Stimulated activated memory B cell treated with anti-CD40 and anti-IgM and Interleukin-4, amounts not matched to agents 10 μg/mL and 1 μg/mL and 100 μg/mL, for 72 hours (primary cell): ENCODE data around the gene CMTM1.
"Not testable (repeated sequence)": the region's sequence is repeated elsewhere in the genome, so short reads cannot be mapped to it uniquely, and the experiment has no call there.

Experiments used
- ATAC-seq: fragments of 150-1000 bp; cut with Tn5 transposase; 2 replicates; pipeline ENCODE4 v1.10.0; 2021
- H3K27ac Mint-ChIP-seq: one replicate; pipeline ENCODE4 v1.8.0; 2022; ENCODE audit warnings: mild to moderate bottlenecking, mixed read lengths
- H3K27me3 Mint-ChIP-seq: one replicate; pipeline ENCODE4 v1.8.0; 2022; ENCODE audit warnings: mixed read lengths
- H3K36me3 Mint-ChIP-seq: one replicate; pipeline ENCODE4 v1.8.0; 2022; ENCODE audit warnings: mixed read lengths
- H3K4me1 Mint-ChIP-seq: one replicate; pipeline ENCODE4 v1.8.0; 2022; ENCODE audit warnings: mixed read lengths
- H3K4me3 Mint-ChIP-seq: one replicate; pipeline ENCODE4 v1.8.0; 2022; ENCODE audit warnings: mild to moderate bottlenecking, moderate library complexity, mixed read lengths
- H3K9me3 Mint-ChIP-seq: one replicate; pipeline ENCODE4 v1.8.0; 2022; ENCODE audit warnings: mixed read lengths

CMTM1 gene

GRCh38 chr16:66605177-66605978 lies 39.1 kb downstream of the CMTM1 start:
- Mint-ChIP-seq H3K9me3 (peaks cover 9% of the 10 kb centered on the region), H3K27ac (no peak overlapping the region), H3K36me3 (peaks cover 9% of the 10 kb centered on the region), H3K27me3 (peaks cover 76% of the 10 kb centered on the region), H3K4me1 (peaks cover 38% of the 10 kb centered on the region), H3K4me3 (peak overlapping the region; percentile 27)
- peak; percentile 13 for ATAC-seq

GRCh38 chr16:66605979-66606751 lies 39.9 kb downstream of the CMTM1 start:
- Mint-ChIP-seq H3K27me3 (peaks cover 76% of the 10 kb centered on the region), H3K36me3 (peaks cover under 1% of the 10 kb centered on the region), H3K4me1 (peaks cover 38% of the 10 kb centered on the region), H3K9me3 (peaks cover 2% of the 10 kb centered on the region), H3K4me3 (peak overlapping the region; percentile 30), H3K27ac (no peak overlapping the region)
- peak; percentile 82 for ATAC-seq

- Mint-ChIP-seq H3K4me1 (peaks cover 31% of the 10 kb centered on the region), H3K4me3 (no peak overlapping the region), H3K27ac (no peak overlapping the region), H3K9me3 (no peaks in the 10 kb centered on the region), H3K36me3 (no peaks in the 10 kb centered on the region), H3K27me3 (peaks cover 60% of the 10 kb centered on the region)
- peak; percentile 42 for ATAC-seq
Observed at GRCh38 chr16:66608241-66609138, 42.3 kb downstream of the CMTM1 start.

- H3K4me3 Mint-ChIP-seq, result no peak overlapping the region
- peaks cover 54% of the 10 kb centered on the region for H3K27me3 Mint-ChIP-seq
- peaks cover 25% of the 10 kb centered on the region for H3K4me1 Mint-ChIP-seq
- ATAC-seq, result no peak
- no peak overlapping the region for H3K27ac Mint-ChIP-seq
- H3K36me3 Mint-ChIP-seq, result no peaks in the 10 kb centered on the region
- H3K9me3 Mint-ChIP-seq, result no peaks in the 10 kb centered on the region
Observed at GRCh38 chr16:66609139-66609510, 42.9 kb downstream of the CMTM1 start.

- H3K27ac Mint-ChIP-seq, result no peak overlapping the region
- ATAC-seq, result no peak
- H3K4me1 Mint-ChIP-seq, result peaks cover 21% of the 10 kb centered on the region
- H3K27me3 Mint-ChIP-seq, result peaks cover 56% of the 10 kb centered on the region
- no peaks in the 10 kb centered on the region for H3K36me3 Mint-ChIP-seq
- H3K4me3 Mint-ChIP-seq, result no peak overlapping the region
- H3K9me3 Mint-ChIP-seq, result no peaks in the 10 kb centered on the region
Observed at GRCh38 chr16:66610111-66610820, 44.0 kb downstream of the CMTM1 start.

GRCh38 chr16:66611911-66612310 lies 45.7 kb downstream of the CMTM1 start:
- not testable (repeated sequence) for H3K9me3 Mint-ChIP-seq, H3K27ac Mint-ChIP-seq, ATAC-seq, H3K4me3 Mint-ChIP-seq, H3K36me3 Mint-ChIP-seq, H3K4me1 Mint-ChIP-seq
- peaks cover 50% of the 10 kb centered on the region for H3K27me3 Mint-ChIP-seq

- Mint-ChIP-seq H3K4me1 (peaks cover 7% of the 10 kb centered on the region), H3K9me3 (no peaks in the 10 kb centered on the region), H3K36me3 (no peaks in the 10 kb centered on the region), H3K27me3 (peaks cover 49% of the 10 kb centered on the region), H3K27ac (no peak overlapping the region), H3K4me3 (no peak overlapping the region)
- ATAC-seq, result no peak
Observed at GRCh38 chr16:66612422-66612821, 46.2 kb downstream of the CMTM1 start.

- H3K9me3 Mint-ChIP-seq, result no peaks in the 10 kb centered on the region
- H3K4me3 Mint-ChIP-seq, result no peak overlapping the region
- no peak overlapping the region for H3K27ac Mint-ChIP-seq
- no peaks in the 10 kb centered on the region for H3K4me1 Mint-ChIP-seq
- ATAC-seq, result no peak
- H3K36me3 Mint-ChIP-seq, result no peaks in the 10 kb centered on the region
- H3K27me3 Mint-ChIP-seq, result peaks cover 37% of the 10 kb centered on the region
Observed at GRCh38 chr16:66614161-66614802, 48.0 kb downstream of the CMTM1 start.

- no peaks in the 10 kb centered on the region for H3K4me1 Mint-ChIP-seq
- ATAC-seq, result no peak
- no peak overlapping the region for H3K4me3 Mint-ChIP-seq
- H3K27me3 Mint-ChIP-seq, result peaks cover 31% of the 10 kb centered on the region
- H3K36me3 Mint-ChIP-seq, result no peaks in the 10 kb centered on the region
- H3K27ac Mint-ChIP-seq, result no peak overlapping the region
- H3K9me3 Mint-ChIP-seq, result no peaks in the 10 kb centered on the region
Observed at GRCh38 chr16:66616169-66616568, 49.9 kb downstream of the CMTM1 start.

- H3K27ac Mint-ChIP-seq, result no peak overlapping the region
- no peak for ATAC-seq
- H3K4me1 Mint-ChIP-seq, result no peaks in the 10 kb centered on the region
- no peaks in the 10 kb centered on the region for H3K36me3 Mint-ChIP-seq
- no peaks in the 10 kb centered on the region for H3K9me3 Mint-ChIP-seq
- peaks cover 30% of the 10 kb centered on the region for H3K27me3 Mint-ChIP-seq
- H3K4me3 Mint-ChIP-seq, result no peak overlapping the region
Observed at GRCh38 chr16:66616592-66616991, 50.4 kb downstream of the CMTM1 start.

GRCh38 chr16:66617010-66617434 lies 50.8 kb downstream of the CMTM1 start:
- Mint-ChIP-seq H3K4me1 (no peaks in the 10 kb centered on the region), H3K27me3 (peaks cover 31% of the 10 kb centered on the region), H3K9me3 (no peaks in the 10 kb centered on the region), H3K4me3 (no peak overlapping the region), H3K36me3 (no peaks in the 10 kb centered on the region), H3K27ac (no peak overlapping the region)
- ATAC-seq, result no peak

GRCh38 chr16:66617728-66618127 lies 51.5 kb downstream of the CMTM1 start:
- Mint-ChIP-seq H3K27me3 (peaks cover 37% of the 10 kb centered on the region), H3K9me3 (no peaks in the 10 kb centered on the region), H3K4me3 (no peak overlapping the region), H3K36me3 (no peaks in the 10 kb centered on the region), H3K4me1 (no peaks in the 10 kb centered on the region), H3K27ac (no peak overlapping the region)
- no peak for ATAC-seq

GRCh38 chr16:66618588-66619375 lies 52.5 kb downstream of the CMTM1 start:
- H3K27ac Mint-ChIP-seq, result no peak overlapping the region
- no peak overlapping the region for H3K4me3 Mint-ChIP-seq
- no peaks in the 10 kb centered on the region for H3K4me1 Mint-ChIP-seq
- ATAC-seq, result no peak
- no peaks in the 10 kb centered on the region for H3K36me3 Mint-ChIP-seq
- peaks cover 46% of the 10 kb centered on the region for H3K27me3 Mint-ChIP-seq
- H3K9me3 Mint-ChIP-seq, result no peaks in the 10 kb centered on the region
